ENCODE data around the gene CES4A. TPM values are rescaled to one million over a fixed set of nuclear protein-coding genes. Genes with fewer than 3 reads are reported as not detected.

Gene CES4A
- polyA plus RNA-seq, 1 donor from 2014 or later: 1.4 TPM

DNA sequence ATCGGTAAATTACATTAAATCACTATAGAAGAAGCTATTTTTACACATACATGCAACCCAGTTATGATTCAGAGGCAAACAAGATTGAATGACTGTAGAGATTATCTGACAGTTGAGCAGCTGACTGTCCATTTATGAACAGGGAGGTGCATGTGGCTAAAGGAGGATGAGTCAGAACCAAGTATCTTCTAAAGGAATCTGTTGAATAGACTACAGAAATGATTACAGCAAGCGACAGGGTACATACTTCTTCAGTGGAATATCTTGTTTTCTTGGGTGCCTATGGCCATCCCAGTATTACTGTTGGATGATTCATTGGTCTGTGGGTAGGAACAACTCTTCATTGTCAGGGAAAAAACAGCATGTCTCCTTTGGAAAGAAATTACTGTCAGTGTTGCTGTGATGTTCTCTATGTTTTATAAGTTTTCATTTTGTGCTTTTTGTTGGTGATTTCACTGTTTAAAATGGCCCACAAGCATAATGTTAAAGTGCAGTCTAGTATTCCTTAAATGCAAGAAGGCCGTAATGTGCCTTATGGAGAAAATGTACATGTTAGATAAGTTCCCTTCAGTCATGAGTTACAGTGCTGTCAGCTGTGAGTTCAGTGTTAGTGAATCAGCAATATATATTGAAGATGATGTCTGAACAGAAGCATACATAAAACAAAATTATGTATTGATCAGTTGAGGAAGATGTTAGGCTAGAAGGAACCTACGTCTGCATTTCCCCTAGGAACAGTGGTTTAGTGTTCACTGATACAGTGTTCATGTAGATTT lies 67.5 kb downstream of the CES4A start:
- Mint-ChIP-seq H3K9me3 (no peaks in the 10 kb centered on the region), H3K36me3 (peaks cover 5% of the 10 kb centered on the region), H3K27me3 (no peaks in the 10 kb centered on the region), H3K4me3 (no peak overlapping the region), H3K4me1 (peaks cover 20 to 29% (median 24%) of the 10 kb centered on the region in 3 donors), H3K27ac (peak overlapping the region in 1 of 3 donors; percentile 37)

Other genes starting within 250 kb of the CES4A start
- 29.4 TPM for gene DYNC1LI2, start 237.0 kb upstream of the CES4A start, polyA plus RNA-seq
- not detected for gene TERB1, start 187.0 kb upstream of the CES4A start, polyA plus RNA-seq
- 55.5 TPM for gene NAE1, start 157.6 kb upstream of the CES4A start, polyA plus RNA-seq
- gene CA7, start 144.2 kb upstream of the CES4A start, polyA plus RNA-seq: not detected
- gene PDP2, start 108.1 kb upstream of the CES4A start, polyA plus RNA-seq: 0.78 TPM
- not detected for gene CDH16, start 69.7 kb upstream of the CES4A start, polyA plus RNA-seq
- gene RRAD, start 63.1 kb upstream of the CES4A start, polyA plus RNA-seq: not detected
- 104 TPM for gene CIAO2B, start 54.2 kb upstream of the CES4A start, polyA plus RNA-seq
- gene CES2, start 53.1 kb upstream of the CES4A start, polyA plus RNA-seq: 26.9 TPM
- gene CES3, start 27.3 kb upstream of the CES4A start, polyA plus RNA-seq: 0.35 TPM
- 43.3 TPM for gene CBFB, start 40.6 kb downstream of the CES4A start, polyA plus RNA-seq
- gene PHAF1, start 121.4 kb downstream of the CES4A start, polyA plus RNA-seq: 14.5 TPM
- 0.45 TPM for gene B3GNT9, start 162.4 kb downstream of the CES4A start, polyA plus RNA-seq
- 103 TPM for gene TRADD, start 171.3 kb downstream of the CES4A start, polyA plus RNA-seq
- gene FBXL8, start 171.4 kb downstream of the CES4A start, polyA plus RNA-seq: 3.7 TPM
- not detected for gene HSF4, start 176.2 kb downstream of the CES4A start, polyA plus RNA-seq
- not detected for gene NOL3, start 181.9 kb downstream of the CES4A start, polyA plus RNA-seq
- gene MATCAP1, start 195.4 kb downstream of the CES4A start, polyA plus RNA-seq: 0.56 TPM
- gene EXOC3L1, start 201.5 kb downstream of the CES4A start, polyA plus RNA-seq: not detected
- 73.7 TPM for gene E2F4, start 203.6 kb downstream of the CES4A start, polyA plus RNA-seq
- 0.35 TPM for gene ELMO3, start 210.5 kb downstream of the CES4A start, polyA plus RNA-seq
- 64.2 TPM for gene TMEM208, start 238.5 kb downstream of the CES4A start, polyA plus RNA-seq